H1 (cell line): ENCODE measurements around the gene SPEF1. TPM values are rescaled to one million over a fixed set of nuclear protein-coding genes. Genes with fewer than 3 reads are reported as not detected.

ENCODE experiments used
- CTCF ChIA-PET: fragments of 300-600 bp; sonication (Branson Sonifier 250); formaldehyde crosslinking; loops from one replicate; lab custom pipeline; 2021; ENCODE audit not compliant: partially characterized antibody; lab: Charles Lee
- POLR2A ChIA-PET: fragments of 300-600 bp; sonication (Branson Sonifier 250); formaldehyde crosslinking; loops from one replicate; lab custom pipeline; 2021; ENCODE audit warnings: inconsistent platforms; ENCODE audit not compliant: partially characterized antibody; lab: Charles Lee
- DNase-seq, 2 experiments: peaks; one replicate each; pipeline versions ENCODE4 v3.0.0 to v3.0.0-alpha.2; 2010 to 2022; ENCODE audit warnings: low spot score in 2 of 2, low read depth in 1 of 2, mixed read lengths in 1 of 2
- FAIRE-seq: peaks from 2 replicates; lab custom pipeline; 2011; peaks lifted over from hg19 to GRCh38; lab: Jason Lieb, UNC
- H2AFZ ChIP-seq: 2 replicates; pipeline ENCODE4 v1.8.1; 2012; ENCODE audit warnings: low read length, inconsistent platforms
- H2AK5ac ChIP-seq: 2 replicates; pipeline ENCODE4 v1.6.1; 2013; ENCODE audit warnings: low read depth, low read length
- H2BK120ac ChIP-seq: replicated peaks from 2 replicates; pipeline ENCODE3; 2013; ENCODE audit warnings: low read depth, low read length, inconsistent platforms
- H2BK12ac ChIP-seq: 2 replicates; pipeline ENCODE4 v1.6.1; 2013; ENCODE audit warnings: low read depth, low read length
- H2BK15ac ChIP-seq: 2 replicates; pipeline ENCODE4 v1.6.1; 2013; ENCODE audit warnings: low read length
- H2BK20ac ChIP-seq: 2 replicates; pipeline ENCODE4 v1.6.1; 2013; ENCODE audit warnings: low read length
- H2BK5ac ChIP-seq: 2 replicates; pipeline ENCODE4 v1.6.1; 2013; ENCODE audit warnings: low read depth, low read length
- H3K14ac ChIP-seq: 2 replicates; pipeline ENCODE4 v1.6.1; 2013; ENCODE audit warnings: inconsistent platforms; ENCODE audit not compliant: insufficient read length
- H3K18ac ChIP-seq: 2 replicates; pipeline ENCODE4 v1.6.1; 2013; ENCODE audit warnings: low read length; ENCODE audit errors: extremely low read depth
- H3K23ac ChIP-seq: 2 replicates; pipeline ENCODE4 v1.6.1; 2013; ENCODE audit warnings: inconsistent platforms; ENCODE audit not compliant: insufficient read length
- H3K23me2 ChIP-seq: 2 replicates; pipeline ENCODE4 v1.6.1; 2013; ENCODE audit warnings: low read depth, low read length
- H3K27ac ChIP-seq: 2 replicates; pipeline ENCODE4 v1.6.1; 2011; ENCODE audit warnings: low read depth, low read length, inconsistent platforms
- H3K27me3 ChIP-seq, 4 experiments: replicated peaks in 1 of 4; 1 replicate in 1 of 4; 2 replicates in 3 of 4; pipeline versions ENCODE4 v1.6.1 to v1.8.1; 2011 to 2013; ENCODE audit warnings: low read length in 3 of 4, mild to moderate bottlenecking in 3 of 4, inconsistent platforms in 2 of 4, mixed read lengths in 2 of 4, moderate library complexity in 1 of 4; ENCODE audit not compliant: control insufficient read depth in 3 of 4, insufficient read depth in 3 of 4; ENCODE audit errors: extremely low read depth in 1 of 4
- H3K36me3 ChIP-seq, 4 experiments: 2 replicates each; pipeline versions ENCODE4 v1.6.1 to v1.8.1; 2011 to 2013; ENCODE audit warnings: mild to moderate bottlenecking in 4 of 4, low read length in 3 of 4, moderate library complexity in 2 of 4, control low read depth in 1 of 4, inconsistent platforms in 1 of 4; ENCODE audit not compliant: insufficient read depth in 4 of 4, control insufficient read depth in 2 of 4
- H3K4ac ChIP-seq: replicated peaks from 2 replicates; pipeline ENCODE3; 2013; ENCODE audit warnings: low read length, low read depth, mixed read lengths, inconsistent platforms; ENCODE audit not compliant: insufficient read length
- H3K4me1 ChIP-seq, 4 experiments: replicated peaks in 1 of 4; 1 replicate in 1 of 4; 2 replicates in 3 of 4; pipeline versions ENCODE4 v1.6.1 to v1.8.1; 2011 to 2013; ENCODE audit warnings: low read length in 3 of 4, inconsistent platforms in 2 of 4, mixed read lengths in 1 of 4; ENCODE audit not compliant: insufficient read depth in 4 of 4, control insufficient read depth in 3 of 4
- H3K4me2 ChIP-seq, 2 experiments: 2 replicates each; pipeline versions ENCODE4 v1.6.1 to v1.8.1; 2011 to 2013; ENCODE audit warnings: low read depth in 2 of 2, low read length in 2 of 2, control low read depth in 1 of 2, inconsistent platforms in 1 of 2, mild to moderate bottlenecking in 1 of 2; ENCODE audit not compliant: insufficient read depth in 1 of 2
- H3K4me3 ChIP-seq, 4 experiments: fragments of 200-600, 300-600 bp in 1 of 4; sonication (generic), shearing (Covaris generic), sonication (Bioruptor Twin) in 1 of 4; 2 replicates each; pipeline versions ENCODE4 v1.5.1 to v1.8.1; 2011 to 2016; ENCODE audit warnings: low read length in 4 of 4, low read depth in 3 of 4, control low read depth in 2 of 4, inconsistent platforms in 2 of 4, mild to moderate bottlenecking in 2 of 4, mixed read lengths in 1 of 4, moderate library complexity in 1 of 4; ENCODE audit not compliant: insufficient read depth in 2 of 4; ENCODE audit errors: extremely low read depth in 1 of 4
- H3K56ac ChIP-seq: replicated peaks from 2 replicates; pipeline ENCODE3; 2013; ENCODE audit warnings: low read depth, mild to moderate bottlenecking, mixed read lengths, low read length, inconsistent platforms; ENCODE audit not compliant: insufficient read length
- H3K79me1 ChIP-seq: 2 replicates; pipeline ENCODE4 v1.6.1; 2013; ENCODE audit warnings: low read depth, low read length, control low read depth
- H3K79me2 ChIP-seq, 2 experiments: 2 replicates each; pipeline versions ENCODE4 v1.6.1 to v1.8.1; 2012 to 2013; ENCODE audit warnings: low read length in 2 of 2, mild to moderate bottlenecking in 2 of 2, inconsistent platforms in 1 of 2; ENCODE audit not compliant: insufficient read depth in 2 of 2, control insufficient read depth in 1 of 2
- H3K9ac ChIP-seq, 4 experiments: replicated peaks in 1 of 4; 1 replicate in 1 of 4; 2 replicates in 3 of 4; pipeline versions ENCODE4 v1.6.1 to v1.8.1; 2011 to 2013; ENCODE audit warnings: low read depth in 3 of 4, low read length in 3 of 4, control low read depth in 2 of 4, mild to moderate bottlenecking in 2 of 4, moderate library complexity in 2 of 4, inconsistent platforms in 1 of 4; ENCODE audit errors: extremely low read depth in 1 of 4
- H3K9me3 ChIP-seq, 2 experiments: 2 replicates each; pipeline versions ENCODE4 v1.6.1 to v1.8.1; 2012 to 2013; ENCODE audit warnings: mild to moderate bottlenecking in 2 of 2, moderate library complexity in 2 of 2, control low read depth in 1 of 2, inconsistent platforms in 1 of 2, low read depth in 1 of 2, low read length in 1 of 2, mixed read lengths in 1 of 2; ENCODE audit not compliant: insufficient read depth in 2 of 2
- H4K20me1 ChIP-seq, 2 experiments: replicated peaks in 1 of 2; 2 replicates each; pipeline versions ENCODE3 to v1.8.1; 2011 to 2013; ENCODE audit warnings: inconsistent platforms in 2 of 2, low read length in 2 of 2, mild to moderate bottlenecking in 1 of 2; ENCODE audit not compliant: insufficient read depth in 2 of 2, control insufficient read depth in 1 of 2
- H4K5ac ChIP-seq: 2 replicates; pipeline ENCODE4 v1.6.1; 2013; ENCODE audit warnings: low read length, low read depth, mixed read lengths, inconsistent platforms; ENCODE audit not compliant: insufficient read length
- H4K8ac ChIP-seq: 2 replicates; pipeline ENCODE4 v1.8.0; 2013; ENCODE audit warnings: mild to moderate bottlenecking, moderate library complexity, low read length, inconsistent platforms; ENCODE audit not compliant: insufficient read depth; ENCODE audit errors: extremely low read depth
- H4K91ac ChIP-seq: replicated peaks from 2 replicates; pipeline ENCODE3; 2013; ENCODE audit warnings: low read length, mixed read lengths, inconsistent platforms; ENCODE audit not compliant: insufficient read length
- CBX5 ChIP-seq: fragments of 300-800, 300-1000 bp; sonication (generic); IDR thresholded peaks from 2 replicates; pipeline ENCODE4 v1.7.1; 2016; ENCODE audit warnings: antibody characterized with exemption, low read length, low read depth
- CBX8 ChIP-seq: fragments of 300-800, 300-1000 bp; sonication (generic); IDR thresholded peaks from 2 replicates; pipeline ENCODE4 v1.7.1; 2016; ENCODE audit warnings: low read depth, low read length, borderline replicate concordance
- HDAC6 ChIP-seq: IDR thresholded peaks from one replicate; pipeline ENCODE4 v1.7.1; 2012; ENCODE audit warnings: low read depth, mild to moderate bottlenecking, inconsistent platforms, low read length, moderate library complexity
- SUZ12 ChIP-seq: fragments of 200-600 bp; sonication (generic); IDR thresholded peaks from 2 replicates; pipeline ENCODE4 v1.6.1; 2012; ENCODE audit warnings: mild to moderate bottlenecking, inconsistent platforms, low read length, moderate library complexity, mixed read lengths
- WGBS, 2 experiments: shearing (Covaris generic) in 1 of 2; methylation state at CpG; one replicate each; pipeline versions ENCODE4 v1.1.6 to v1.1.7; 2013 to 2015; ENCODE audit warnings: low lambda C conversion rate in 2 of 2, mixed read lengths in 2 of 2, inconsistent platforms in 1 of 2, low coverage in 1 of 2, missing lambda C conversion rate in 1 of 2; ENCODE audit not compliant: insufficient replicate concordance in 2 of 2, insufficient coverage in 1 of 2, insufficient read length in 1 of 2; ENCODE audit errors: extremely low coverage in 1 of 2, missing lambda C conversion rate in 1 of 2; 5-methylcytosine and 5-hydroxymethylcytosine counted together
- polyA plus RNA-seq, 7 experiments: library from polyadenylated mRNA; depleted of rRNA in 3 of 7; stranded (reverse) in 5 of 7; unstranded in 2 of 7; fragments of >200 nt in 5 of 7; fragments of 200-250 nt in 2 of 7; gene quantifications; 1 replicate in 5 of 7; 2 replicates in 1 of 7; 4 replicates in 1 of 7; pipeline versions ENCODE4 v1.2.1 to v1.2.3, GENCODE V29; 2011 to 2013; ENCODE audit warnings: missing spikeins in 2 of 7, mixed read lengths in 2 of 7
- total RNA-seq: library from RNA; stranded (reverse); fragmentation: NEBNext Ultra II Directional; extraction: Animal tissue kit (Norgen Biotek cat#: 25700); gene quantifications from 2 replicates; pipeline ENCODE4 v1.2.1, GENCODE V29; 2021

The SPEF1 gene
- total and polyA plus RNA-seq, 2 of the 8 experiments (the other 6 are each of a cell fraction or from before 2014, with no cell fraction given): 0.51 to 0.71 TPM

DNA sequence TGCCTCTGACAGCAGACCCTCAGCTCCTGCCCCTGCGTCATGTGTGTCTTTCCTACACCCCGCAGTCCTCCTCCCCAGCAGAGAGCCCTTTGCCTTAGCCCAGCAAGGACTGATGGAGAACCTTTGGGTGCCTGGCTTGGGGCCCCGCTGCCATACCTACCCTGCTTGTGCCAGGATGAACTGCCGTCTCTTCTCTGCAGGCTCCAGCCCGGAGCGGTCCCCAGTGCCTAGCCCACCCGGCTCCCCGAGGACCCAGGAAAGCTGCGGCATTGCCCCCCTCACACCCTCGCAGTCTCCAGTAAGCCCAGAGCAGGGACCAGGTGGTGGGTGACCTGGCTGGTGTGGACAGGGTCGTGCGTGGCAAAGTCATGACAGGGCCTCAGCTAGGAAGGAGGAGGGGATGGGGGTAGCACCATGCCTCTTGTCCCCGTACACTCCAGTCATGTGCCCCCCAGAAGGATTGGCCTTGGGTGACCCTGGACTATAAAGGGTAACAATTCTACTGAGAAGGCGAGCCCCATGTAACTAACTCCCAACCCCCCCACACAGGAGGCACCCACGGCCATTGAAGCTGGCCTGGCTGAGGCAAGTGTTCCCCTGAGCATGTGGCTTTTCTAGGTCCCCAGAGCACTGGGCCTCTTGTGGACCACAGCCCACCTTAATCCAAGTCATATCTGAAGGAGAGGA is 40.5 kb downstream of the SPEF1 start:
- FAIRE-seq (no peak), DNase-seq (no peak)
- CTCF ChIA-PET: interaction anchor here (0.6 to 18.5 kb wide), 18 partner anchors 13 to 185 kb away, joined by 3 to 308 read pairs (median 5); partner anchors contain the start of gene SIGLEC1
- no peak overlapping the region for H2BK120ac ChIP-seq
- POLR2A ChIA-PET: interaction anchor here (0.9 to 2.2 kb wide), 6 partner anchors 11 to 64 kb away, joined by 3 to 9 read pairs (median 4); partner anchors contain the start of genes ADAM33 and ADISSP
- H3K4ac ChIP-seq: no peak overlapping the region
- H4K8ac ChIP-seq: no peak overlapping the region
- no peak overlapping the region for H2AFZ ChIP-seq
- H2AK5ac ChIP-seq: no peak overlapping the region
- H3K27ac ChIP-seq: no peak overlapping the region
- no peaks in the 10 kb centered on the region for H3K9me3 ChIP-seq
- TF ChIP-seq SUZ12 (no peak), CBX5 (no peak), HDAC6 (no peak), CBX8 (no peak)
- H3K14ac ChIP-seq: no peak overlapping the region
- H3K23me2 ChIP-seq: peaks cover 6% of the 10 kb centered on the region; the same call in 1 of the 2 replicates
- H2BK12ac ChIP-seq: 0 out of 2 replicates have a peak overlapping the region, but pooled peaks have one; percentile 0
- no peaks in the 10 kb centered on the region for H4K20me1 ChIP-seq
- H3K23ac ChIP-seq: no peak overlapping the region
- H3K79me2 ChIP-seq: no peaks in the 10 kb centered on the region
- 0 out of 2 replicates have a peak overlapping the region, but pooled peaks have one; percentile 22 for H2BK20ac ChIP-seq
- H2BK5ac ChIP-seq: no peak overlapping the region
- no peak overlapping the region for H3K4me2 ChIP-seq
- H3K9ac ChIP-seq: no peak overlapping the region
- no peak overlapping the region for H4K91ac ChIP-seq
- no peak overlapping the region for H3K4me3 ChIP-seq
- no peak overlapping the region for H3K56ac ChIP-seq
- no peak overlapping the region for H4K5ac ChIP-seq
- H3K27me3 ChIP-seq: peaks cover 0 to 4% (median 1%) of the 10 kb centered on the region in 4 experiments; a peak in 3 of 7 replicates
- H3K18ac ChIP-seq: no peak overlapping the region
- WGBS, 2 experiments: 85% methylated on average over 11 of the region's 15 CpGs; no CpG with 5 or more reads in 1 of the 2 experiments
- peaks cover 0 to 21% (median 14%) of the 10 kb centered on the region in 4 experiments; a peak in 6 of 7 replicates for H3K4me1 ChIP-seq
- no peaks in the 10 kb centered on the region for H3K79me1 ChIP-seq
- H3K36me3 ChIP-seq: no peaks in the 10 kb centered on the region
- H2BK15ac ChIP-seq: no peak overlapping the region
